Tibial artery (tissue), 4 donors: ENCODE measurements around the gene UNC80.

Source experiments
- DNase-seq, 2 donors: peaks; one replicate each; pipeline ENCODE4 v3.0.0-alpha.2; 2019
- H3K27ac ChIP-seq, 2 donors: fragments of 200-600 bp; sonication (generic) in 1 of 2; 1 replicate in 1 of 2; 2 replicates in 1 of 2; pipeline ENCODE4 v1.5.1; 2018 to 2019; ENCODE audit warnings: mild to moderate bottlenecking in 1 of 2
- H3K27me3 ChIP-seq, 2 donors: fragments of 200-600 bp; sonication (generic) in 1 of 2; one replicate each; pipeline versions ENCODE4 v1.5.1 to v1.6.0; 2016 to 2019
- H3K36me3 ChIP-seq, 3 donors: fragments of 200-600 bp; sonication (generic) in 2 of 3; one replicate each; pipeline ENCODE4 v1.5.1; 2016 to 2019; ENCODE audit warnings: mild to moderate bottlenecking in 2 of 3
- H3K4me1 ChIP-seq, 4 donors: fragments of 200-600 bp; sonication (generic) in 2 of 4; 1 replicate in 3 of 4; 2 replicates in 1 of 4; pipeline ENCODE4 v1.5.1; 2016 to 2019
- H3K4me3 ChIP-seq, 2 donors: fragments of 200-600 bp; sonication (generic) in 1 of 2; 1 replicate in 1 of 2; 2 replicates in 1 of 2; pipeline ENCODE4 v1.5.1; 2018 to 2019; ENCODE audit warnings: mild to moderate bottlenecking in 2 of 2
- H3K9me3 ChIP-seq, 3 donors: fragments of 200-600 bp; sonication (generic) in 1 of 3; one replicate each; pipeline ENCODE4 v1.5.1; 2016 to 2019
- CTCF ChIP-seq, 2 experiments: fragments of 200-600 bp in 1 of 2; fragments of 450-650 bp in 1 of 2; IDR thresholded peaks; one replicate each; pipeline ENCODE4 v1.5.1; 2017 to 2019; ENCODE audit warnings: antibody characterized with exemption in 2 of 2, mild to moderate bottlenecking in 1 of 2, moderate library complexity in 1 of 2
- intact Hi-C: fragments of 100-400 bp; cut with DNase I; formaldehyde crosslinking; loops from one replicate; pipeline ENCODE4 v1.15.0; 2023; ENCODE audit warnings: low total_unique reads

The UNC80 gene

DNA sequence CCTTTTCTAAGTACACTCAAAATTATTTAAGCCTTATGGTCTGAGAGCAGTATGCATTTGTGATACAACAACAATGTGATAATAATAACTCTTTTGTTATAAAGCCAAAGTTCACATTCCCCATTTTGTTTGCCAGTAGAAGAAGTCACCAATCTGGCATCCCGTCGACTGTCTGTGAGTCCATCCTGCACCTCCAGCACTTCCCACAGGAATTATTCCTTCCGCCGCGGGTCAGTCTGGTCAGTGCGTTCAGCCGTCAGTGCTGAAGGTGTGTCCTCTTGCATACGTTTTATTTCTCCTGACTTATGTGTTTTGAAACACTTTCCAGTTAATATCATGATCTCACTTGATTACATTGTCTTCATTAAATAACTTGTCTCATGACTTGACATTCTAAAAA is 150.5 kb downstream of the UNC80 start:
- Histone ChIP-seq H3K9me3 (no peaks in the 10 kb centered on the region), H3K36me3 (no peaks in the 10 kb centered on the region)

GRCh38 chr2:209929369-209929768 is 157.7 kb downstream of the UNC80 start:
- Histone ChIP-seq H3K27me3 (no peaks in the 10 kb centered on the region), H3K27ac (no peak overlapping the region), H3K4me1 (peaks cover 0 to 9% (median 5%) of the 10 kb centered on the region in 4 donors), H3K9me3 (no peaks in the 10 kb centered on the region), H3K4me3 (no peak overlapping the region), H3K36me3 (no peaks in the 10 kb centered on the region)
- intact Hi-C loops = no loop called here
- DNase-seq = no peak
- TF ChIP-seq CTCF (IDR thresholded peaks at IDR 0.05) = no peak

More for the DNA sequence above, 150.5 kb downstream of the UNC80 start:
- no peak for TF ChIP-seq CTCF (IDR thresholded peaks at IDR 0.05)
- no peak for DNase-seq
- Histone ChIP-seq H3K27me3 (no peaks in the 10 kb centered on the region), H3K4me1 (no peaks in the 10 kb centered on the region), H3K4me3 (no peak overlapping the region), H3K27ac (no peak overlapping the region)
- intact Hi-C loops = no loop called here

GRCh38 chr2:209933499-209934483 is 162.2 kb downstream of the UNC80 start:
- no peak for DNase-seq
- no peak for TF ChIP-seq CTCF (IDR thresholded peaks at IDR 0.05)
- H3K36me3 ChIP-seq = no peaks in the 10 kb centered on the region
- H3K9me3 ChIP-seq = no peaks in the 10 kb centered on the region
- intact Hi-C loops = no loop called here
- H3K4me1 ChIP-seq = peaks cover 0 to 11% (median 5%) of the 10 kb centered on the region in 4 donors
- no peak overlapping the region for H3K27ac ChIP-seq
- H3K4me3 ChIP-seq = no peak overlapping the region
- H3K27me3 ChIP-seq = no peaks in the 10 kb centered on the region

DNA sequence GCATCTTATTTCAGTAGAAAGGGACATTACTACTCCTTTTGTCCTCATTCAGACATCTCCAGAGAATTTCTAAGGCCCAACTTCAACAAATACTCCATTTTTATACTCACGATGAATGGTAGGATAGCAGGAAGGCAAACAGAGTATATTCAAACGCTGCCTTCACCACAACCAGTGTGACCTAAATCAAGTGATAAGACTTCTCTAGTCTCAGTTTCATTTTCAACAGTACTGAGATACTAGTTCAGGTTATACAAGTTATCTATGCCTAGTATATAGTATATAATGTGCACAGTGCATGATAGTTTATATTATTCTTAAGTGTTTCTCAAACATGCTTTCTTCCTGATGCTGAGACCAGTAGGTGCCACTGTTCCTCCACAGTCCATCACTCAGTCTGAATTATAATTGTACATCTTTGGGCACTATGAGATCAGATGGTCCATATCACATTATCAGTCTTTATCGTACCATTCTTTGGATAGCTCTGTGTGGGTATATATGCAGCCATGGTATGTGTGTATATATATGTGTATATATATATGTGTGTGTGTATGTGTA is 164.6 kb downstream of the UNC80 start:
- H3K27me3 ChIP-seq = no peaks in the 10 kb centered on the region
- TF ChIP-seq CTCF (IDR thresholded peaks at IDR 0.05) = no peak
- H3K4me3 ChIP-seq = no peak overlapping the region
- intact Hi-C loops = no loop called here
- no peaks in the 10 kb centered on the region for H3K36me3 ChIP-seq
- H3K9me3 ChIP-seq = no peaks in the 10 kb centered on the region
- no peak for DNase-seq
- H3K4me1 ChIP-seq = peaks cover 0 to 11% (median 5%) of the 10 kb centered on the region in 4 donors
- H3K27ac ChIP-seq = no peak overlapping the region

- no peak for DNase-seq
- no peaks in the 10 kb centered on the region for H3K27me3 ChIP-seq
- no peak overlapping the region for H3K27ac ChIP-seq
- H3K36me3 ChIP-seq = no peaks in the 10 kb centered on the region
- H3K9me3 ChIP-seq = no peaks in the 10 kb centered on the region
- intact Hi-C loops = no loop called here
- peaks cover 0 to 11% (median 5%) of the 10 kb centered on the region in 4 donors for H3K4me1 ChIP-seq
- no peak for TF ChIP-seq CTCF (IDR thresholded peaks at IDR 0.05)
- no peak overlapping the region for H3K4me3 ChIP-seq
Observed at GRCh38 chr2:209937893-209938292, 166.3 kb downstream of the UNC80 start.
